Calu3 (cell line): Measurements from ENCODE around the gene CIPC. TPM values are rescaled to one million over a fixed set of nuclear protein-coding genes. Genes with fewer than 3 reads are reported as not detected.

Experiments used
- BruUV-seq: library from RNA; stranded (reverse); fragments of 400-500 nt; replicated peaks from 2 replicates; lab custom pipeline; 2021; lab: Mats Ljungman, UMichigan
- CTCF ChIA-PET: fragments of 300-600 bp; sonication (Branson Sonifier 250); formaldehyde crosslinking; loops from one replicate; lab custom pipeline; 2022; ENCODE audit warnings: antibody characterized with exemption; lab: Charles Lee
- DNase-seq: peaks from one replicate; pipeline ENCODE4 v3.0.0; 2022
- H3K27ac Mint-ChIP-seq: one replicate; pipeline ENCODE4 v1.8.0; 2022; ENCODE audit warnings: mixed read lengths; ENCODE audit not compliant: unreplicated experiment
- H3K27me3 Mint-ChIP-seq: one replicate; pipeline ENCODE4 v1.8.0; 2022; ENCODE audit warnings: mixed read lengths; ENCODE audit not compliant: unreplicated experiment
- H3K36me3 Mint-ChIP-seq: one replicate; pipeline ENCODE4 v1.8.0; 2022; ENCODE audit warnings: mild to moderate bottlenecking, moderate library complexity, mixed read lengths; ENCODE audit not compliant: insufficient read depth, unreplicated experiment
- H3K4me1 Mint-ChIP-seq: one replicate; pipeline ENCODE4 v1.8.0; 2022; ENCODE audit warnings: mild to moderate bottlenecking, low read depth, mixed read lengths; ENCODE audit not compliant: unreplicated experiment
- H3K4me3 Mint-ChIP-seq: one replicate; pipeline ENCODE4 v1.8.0; 2022; ENCODE audit warnings: mild to moderate bottlenecking, low read depth, moderate library complexity, mixed read lengths; ENCODE audit not compliant: unreplicated experiment
- H3K9me3 Mint-ChIP-seq: one replicate; pipeline ENCODE4 v1.8.0; 2022; ENCODE audit warnings: low read depth, mixed read lengths; ENCODE audit not compliant: unreplicated experiment
- CTCF ChIP-seq: fragments of 200-600 bp; IDR thresholded peaks from one replicate; pipeline ENCODE4 v1.8.0; 2022; ENCODE audit warnings: antibody characterized with exemption; ENCODE audit not compliant: unreplicated experiment
- intact Hi-C: fragments of 100-400 bp; cut with micrococcal nuclease; formaldehyde crosslinking; loops from one replicate; pipeline ENCODE4 v1.10.0; 2022; ENCODE audit not compliant: unreplicated experiment
- total RNA-seq: library from RNA; stranded (reverse); gene quantifications from 2 replicates; pipeline ENCODE4 v1.2.3, GENCODE V29; 2022

CIPC gene
- total RNA-seq, 1 experiment from 2014 or later: 16.5 TPM

GRCh38 chr14:77105145-77105939 lies 7.3 kb downstream of the CIPC start:
- DNase-seq: no peak
- Mint-ChIP-seq H3K4me1 (no peaks in the 10 kb centered on the region), H3K4me3 (no peak overlapping the region), H3K27me3 (no peaks in the 10 kb centered on the region), H3K27ac (no peak overlapping the region), H3K9me3 (no peaks in the 10 kb centered on the region), H3K36me3 (no peaks in the 10 kb centered on the region)
- intact Hi-C loops: no loop called here
- CTCF ChIA-PET: no interaction called here
- BruUV-seq: no TSS peak
- TF ChIP-seq CTCF: no peak

- Mint-ChIP-seq H3K36me3 (no peaks in the 10 kb centered on the region), H3K9me3 (no peaks in the 10 kb centered on the region), H3K4me1 (no peaks in the 10 kb centered on the region), H3K27ac (no peak overlapping the region), H3K4me3 (no peak overlapping the region), H3K27me3 (no peaks in the 10 kb centered on the region)
- DNase-seq: no peak
- TF ChIP-seq CTCF: no peak
- CTCF ChIA-PET: no interaction called here
- BruUV-seq: no TSS peak
- intact Hi-C loops: no loop called here
Measured at GRCh38 chr14:77106666-77107065, 8.6 kb downstream of the CIPC start.

GRCh38 chr14:77107228-77107627 lies 9.2 kb downstream of the CIPC start:
- Mint-ChIP-seq H3K27ac (no peak overlapping the region), H3K36me3 (no peaks in the 10 kb centered on the region), H3K27me3 (no peaks in the 10 kb centered on the region), H3K4me3 (no peak overlapping the region), H3K9me3 (no peaks in the 10 kb centered on the region), H3K4me1 (no peaks in the 10 kb centered on the region)
- BruUV-seq: no TSS peak
- CTCF ChIA-PET: no interaction called here
- DNase-seq: no peak
- intact Hi-C loops: no loop called here
- TF ChIP-seq CTCF: no peak

- no peak for TF ChIP-seq CTCF
- peaks cover 7% of the 10 kb centered on the region for H3K36me3 Mint-ChIP-seq
- no peak overlapping the region for H3K4me3 Mint-ChIP-seq
- no peak overlapping the region for H3K27ac Mint-ChIP-seq
- no peak for DNase-seq
- no peaks in the 10 kb centered on the region for H3K27me3 Mint-ChIP-seq
- no TSS peak for BruUV-seq
- intact Hi-C loops: no loop called here
- no peaks in the 10 kb centered on the region for H3K9me3 Mint-ChIP-seq
- CTCF ChIA-PET: interaction anchor here (0.7 kb wide), 1 partner anchor 43 kb away, joined by 3 read pairs; no protein-coding TSS in a partner anchor
- no peaks in the 10 kb centered on the region for H3K4me1 Mint-ChIP-seq
Measured at GRCh38 chr14:77108753-77109152, 10.7 kb downstream of the CIPC start.
